Fibroblast of skin of left quadriceps (primary cell): ENCODE data around the gene MAPK10.
"Not testable (repeated sequence)": the region's sequence is repeated elsewhere in the genome, so short reads cannot be mapped to it uniquely, and the experiment has no call there.

Experiments used
- DNase-seq, 2 experiments: peaks; one replicate each; pipeline ENCODE4 v3.0.0-alpha.2; 2013; ENCODE audit warnings: low read depth in 2 of 2

Gene MAPK10

GRCh38 chr4:86036736-86037135 is 323.1 kb downstream of the MAPK10 start:
- no peak for DNase-seq

DNA sequence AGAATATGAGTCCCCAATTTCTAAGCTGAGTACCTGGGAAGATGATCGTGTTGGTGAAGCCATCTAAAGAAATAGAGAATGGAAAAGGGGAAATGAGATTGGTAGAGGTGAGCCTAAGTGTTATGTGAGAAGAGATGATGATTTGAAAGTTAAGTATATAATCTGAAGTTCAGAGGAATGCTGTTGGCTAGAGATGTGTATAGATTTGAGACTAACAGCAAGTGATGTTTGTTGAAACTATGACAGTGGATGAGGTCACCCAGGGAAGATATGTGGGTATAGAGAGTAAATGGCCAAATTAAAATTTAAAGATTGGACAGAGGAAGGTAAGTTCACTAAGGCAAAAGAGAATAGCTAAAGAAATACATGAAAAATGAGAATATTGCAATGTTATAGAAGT is 324.2 kb downstream of the MAPK10 start:
- DNase-seq = no peak

DNA sequence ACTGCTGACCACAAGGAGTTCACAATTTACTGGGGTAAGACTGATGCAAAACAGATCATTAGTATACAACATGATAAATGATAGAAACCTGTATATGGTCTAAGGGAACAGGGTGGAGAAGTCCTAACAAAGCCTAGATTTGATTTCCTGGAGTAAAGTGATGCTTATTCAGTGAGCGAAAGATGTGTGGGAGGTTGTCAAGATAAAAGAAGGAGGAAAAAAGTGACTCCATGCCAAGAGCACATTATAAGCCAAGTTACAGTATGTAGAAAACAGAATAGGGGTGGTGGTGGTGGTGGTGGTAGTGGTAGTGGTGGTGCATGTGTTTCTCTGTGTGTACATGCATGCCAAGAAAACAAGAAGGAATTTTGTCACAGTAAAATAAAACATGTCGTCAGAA is 325.2 kb downstream of the MAPK10 start:
- no peak for DNase-seq

DNA sequence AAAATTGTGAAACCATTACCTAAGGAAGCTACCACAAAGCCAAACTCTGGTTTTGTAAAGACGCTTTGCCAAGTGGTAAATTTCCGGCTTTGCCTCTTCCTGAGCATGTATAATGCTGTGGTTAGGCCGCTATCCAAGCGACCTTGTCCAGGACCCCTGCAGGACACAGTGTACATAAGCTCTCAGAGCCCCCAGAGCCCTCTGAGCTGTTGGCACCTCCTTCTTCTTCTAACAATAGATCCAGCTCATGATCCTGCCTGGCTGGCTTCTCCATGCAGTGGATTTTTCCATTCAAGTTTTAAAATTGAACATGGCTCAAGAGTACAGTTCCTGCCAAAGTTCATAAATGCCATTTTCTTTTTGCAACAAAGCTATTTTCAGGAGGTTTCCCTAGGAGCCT is 326.7 kb downstream of the MAPK10 start:
- peak in 1 of 2 experiments; percentile 56 for DNase-seq

- DNase-seq = peak; percentile 84 to 88
Measured at GRCh38 chr4:86032476-86033022, 327.3 kb downstream of the MAPK10 start.

DNA sequence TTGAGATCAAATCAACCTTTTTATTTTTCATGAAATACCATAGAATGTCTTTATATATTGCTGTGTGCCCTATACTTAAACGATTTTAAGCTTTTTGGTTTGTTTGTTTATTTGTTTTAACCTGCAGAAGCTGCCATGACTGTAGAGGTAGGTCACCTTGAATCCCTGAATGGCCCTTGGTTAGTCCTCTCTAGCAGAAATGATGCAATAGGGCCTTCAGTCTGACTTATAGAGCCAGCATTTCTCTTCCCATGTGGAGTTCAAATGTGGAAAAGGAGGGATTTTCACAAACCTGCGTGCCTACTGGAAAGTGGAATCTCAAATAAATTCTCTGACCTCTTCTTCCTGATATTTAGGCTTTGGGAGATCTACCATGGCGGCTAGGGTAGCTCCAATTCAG is 327.9 kb downstream of the MAPK10 start:
- no peak for DNase-seq

DNA sequence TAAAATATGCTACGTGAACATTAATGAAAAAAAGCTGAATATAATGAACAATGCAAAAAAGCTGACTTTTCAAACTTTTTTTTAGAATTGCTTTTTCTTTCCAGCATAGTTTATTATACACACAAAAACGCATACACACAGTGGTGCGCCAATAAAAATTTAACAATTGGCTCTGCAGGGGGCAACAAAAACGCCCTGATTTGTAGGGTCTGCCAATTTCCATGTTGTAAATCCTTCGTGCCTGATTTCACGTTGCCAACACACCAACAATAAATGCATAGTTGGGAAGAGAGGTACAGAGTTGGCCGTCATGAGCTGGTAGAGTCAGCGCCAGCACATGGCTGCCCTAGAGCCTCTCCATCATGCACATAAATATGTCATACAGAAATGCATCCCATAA is 333.1 kb downstream of the MAPK10 start:
- DNase-seq = no peak

DNA sequence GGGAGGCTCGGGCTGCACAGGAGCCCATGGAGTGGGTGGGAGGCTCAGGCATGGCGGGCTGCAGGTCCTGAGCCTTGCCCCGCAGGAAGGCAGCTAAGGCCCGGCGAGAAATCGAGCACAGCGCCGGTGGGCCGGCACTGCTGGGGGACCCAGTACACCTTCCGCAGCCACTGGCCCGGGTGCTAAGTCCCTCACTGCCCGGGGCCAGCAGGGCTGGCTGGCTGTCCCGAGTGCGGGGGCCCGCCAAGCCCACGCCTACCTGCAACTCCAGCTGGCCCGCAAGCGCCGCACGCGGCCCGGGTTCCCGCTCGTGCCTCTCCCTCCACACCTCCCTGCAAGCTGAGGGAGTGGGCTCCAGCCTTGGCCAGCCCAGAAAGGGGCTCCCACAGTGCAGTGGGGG is 338.2 kb downstream of the MAPK10 start:
- DNase-seq = not testable (repeated sequence)

GRCh38 chr4:86019906-86020305 is 339.9 kb downstream of the MAPK10 start:
- peak in 1 of 2 experiments; percentile 18 for DNase-seq

DNA sequence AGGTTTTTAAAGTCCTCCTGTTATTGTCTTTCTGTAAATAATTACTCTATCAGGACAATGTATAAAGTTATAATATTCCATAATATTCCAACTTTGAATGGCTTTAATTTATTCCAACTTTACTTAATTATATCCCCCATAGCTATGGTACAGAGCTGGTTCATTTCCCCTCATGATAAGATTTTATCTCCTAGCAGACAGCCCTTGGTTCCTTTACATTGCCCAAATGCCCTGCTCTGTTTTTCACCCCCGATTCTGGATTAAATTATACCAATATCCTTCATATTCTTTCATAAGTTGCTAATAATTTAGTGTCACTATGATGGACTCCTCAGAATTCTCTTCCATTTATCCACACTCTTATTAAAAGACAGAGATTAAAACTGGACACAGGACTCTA is 340.5 kb downstream of the MAPK10 start:
- no peak for DNase-seq

GRCh38 chr4:86015412-86016350 is 344.2 kb downstream of the MAPK10 start:
- DNase-seq = no peak

DNA sequence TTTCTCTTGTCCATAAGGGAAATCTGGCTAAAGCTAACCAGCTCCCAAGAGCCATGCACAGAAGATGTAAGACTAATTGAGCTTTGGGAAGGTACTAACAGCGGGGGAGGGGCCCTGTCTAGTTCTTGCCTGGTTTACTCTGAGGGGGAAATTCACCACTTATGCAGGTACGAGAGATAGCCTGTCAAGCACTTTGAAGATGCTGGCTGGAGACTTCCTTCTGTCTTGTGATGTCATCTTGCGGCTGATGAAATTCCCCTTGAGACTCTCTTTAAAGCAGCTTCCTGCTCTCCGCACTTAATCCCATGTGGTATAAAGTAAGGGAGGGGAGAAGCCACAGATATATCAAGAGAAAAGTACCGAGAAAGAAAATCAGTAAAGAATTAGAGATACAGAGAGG is 345.3 kb downstream of the MAPK10 start:
- peak; percentile 31 to 32 for DNase-seq

DNA sequence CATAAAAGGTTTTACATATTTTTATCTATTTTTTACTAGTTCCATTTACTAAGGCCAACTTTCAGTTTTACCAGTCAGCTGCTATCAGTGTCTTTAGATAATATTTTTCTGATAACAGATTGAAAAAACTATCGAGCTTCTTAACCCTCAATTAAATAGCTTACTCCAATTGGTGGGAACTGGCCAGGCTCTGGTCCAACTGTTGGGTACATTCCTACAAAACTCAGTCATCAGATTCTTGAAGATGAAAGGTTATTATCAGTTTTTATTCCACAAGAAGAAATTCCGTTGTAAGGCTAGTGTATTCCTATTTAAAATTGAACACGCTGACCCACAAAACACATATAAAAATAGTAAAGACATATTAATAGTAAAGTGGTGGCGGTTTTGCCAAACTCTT is 346.2 kb downstream of the MAPK10 start:
- peak in 1 of 2 experiments; percentile 11 for DNase-seq

DNA sequence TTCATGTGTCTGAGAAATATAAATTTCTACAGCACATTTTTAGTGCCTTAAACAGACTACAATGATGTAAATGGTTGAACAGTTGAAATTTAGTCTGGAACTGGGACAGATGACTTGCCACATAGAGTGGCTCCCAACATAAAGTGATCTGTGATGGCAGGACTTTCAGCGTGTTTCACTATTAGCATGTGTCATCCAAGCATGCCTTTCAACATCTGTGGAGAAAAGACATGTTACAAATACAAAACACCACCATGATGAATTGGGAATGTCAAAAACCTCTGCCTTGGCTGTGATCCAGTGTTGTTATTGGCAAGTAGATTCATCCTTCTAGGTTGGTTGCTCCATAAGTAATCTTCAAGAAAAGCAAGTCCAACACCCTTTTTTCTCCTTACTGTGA is 348.7 kb downstream of the MAPK10 start:
- DNase-seq = peak; percentile 93 to 94

DNA sequence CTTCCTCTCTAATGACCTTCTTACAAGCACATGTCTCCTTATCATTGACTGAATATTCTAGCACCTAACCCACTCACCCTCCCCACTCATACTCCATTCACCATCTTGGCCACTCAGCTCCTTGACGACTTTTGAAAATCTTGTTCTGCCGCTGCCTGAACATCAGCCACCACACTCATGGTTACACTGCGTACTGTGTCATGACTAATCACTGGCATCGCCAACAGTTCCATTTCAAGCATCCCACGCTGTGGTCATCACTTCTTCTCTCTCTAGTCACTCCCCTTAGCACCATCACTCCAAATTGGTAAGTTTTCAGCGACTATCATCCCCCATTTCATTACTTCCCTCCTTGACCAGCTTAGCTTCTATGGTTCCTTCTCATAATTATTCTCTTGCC is 352.8 kb downstream of the MAPK10 start:
- no peak for DNase-seq

- DNase-seq = peak in 1 of 2 experiments; percentile 9
Measured at GRCh38 chr4:86006057-86006456, 353.8 kb downstream of the MAPK10 start.

GRCh38 chr4:86004030-86004429 is 355.8 kb downstream of the MAPK10 start:
- DNase-seq = no peak

DNA sequence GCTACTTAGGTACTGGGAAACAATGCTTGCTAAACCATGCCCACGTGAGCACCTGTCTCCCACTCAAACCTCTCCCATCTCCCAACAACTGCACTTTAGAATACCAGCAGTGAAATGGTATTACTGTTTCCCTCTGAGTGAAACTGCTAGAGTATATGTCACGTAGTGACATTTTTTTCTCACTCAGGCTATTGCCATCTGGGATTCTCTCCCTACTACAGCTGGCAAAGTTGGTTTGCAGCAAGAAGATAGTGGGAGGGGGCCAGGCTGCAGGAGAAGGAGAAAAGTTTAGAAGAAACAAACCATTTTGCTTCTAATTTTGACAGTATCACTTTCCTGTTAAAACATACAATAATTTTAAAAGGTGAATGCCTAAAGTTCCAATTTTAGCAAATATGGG is 358.3 kb downstream of the MAPK10 start:
- DNase-seq = no peak

- DNase-seq = no peak
Measured at GRCh38 chr4:85995361-85995760, 364.5 kb downstream of the MAPK10 start.

GRCh38 chr4:85994576-85994975 is 365.3 kb downstream of the MAPK10 start:
- DNase-seq = no peak

- DNase-seq = no peak
Measured at GRCh38 chr4:85993641-85994040, 366.2 kb downstream of the MAPK10 start.

DNA sequence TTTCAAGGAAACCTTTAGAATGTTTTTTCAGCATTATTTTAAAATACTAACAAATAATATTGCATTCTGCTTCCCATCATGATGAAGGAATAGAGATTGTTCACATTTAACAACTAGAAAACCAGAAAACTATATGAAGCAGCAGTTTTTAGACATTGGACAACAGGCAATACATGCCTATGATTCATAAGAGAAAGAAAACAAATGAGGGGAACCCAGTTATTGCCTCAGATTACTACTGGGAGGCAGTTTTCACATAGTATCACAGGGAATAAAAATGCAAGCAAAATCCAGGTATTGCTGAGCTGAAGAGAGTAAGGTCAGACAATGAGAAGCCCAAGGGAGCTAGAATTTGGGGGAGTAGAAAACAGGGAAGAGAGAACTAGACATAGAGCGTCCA is 373.6 kb downstream of the MAPK10 start:
- DNase-seq = no peak

DNA sequence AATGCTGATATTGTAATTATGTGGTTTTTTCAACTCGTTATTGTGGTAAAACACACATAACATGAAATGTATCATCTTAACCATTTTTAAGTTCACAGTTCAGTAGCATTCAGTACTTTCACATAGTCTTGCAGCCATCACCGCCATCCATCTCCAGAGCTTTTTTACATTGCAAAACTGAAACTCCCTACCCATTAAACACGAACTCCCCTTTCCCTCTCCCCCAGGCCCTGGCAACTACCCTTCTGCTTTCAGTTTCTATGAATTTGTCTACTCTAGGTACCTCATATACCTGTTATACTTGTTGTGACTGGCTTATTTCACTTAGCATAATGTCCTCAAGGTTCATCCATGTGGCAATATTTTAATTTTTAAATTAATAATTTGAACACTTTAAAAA is 380.6 kb downstream of the MAPK10 start:
- DNase-seq = no peak
